HepG2 (cell line): ENCODE results near the gene NAA16. TPM values are rescaled to one million over a fixed set of nuclear protein-coding genes. Genes with fewer than 3 reads are reported as not detected.
A peak's percentile ranks its signal among the peaks of the same experiment; 100 is the strongest.

Experiments
- ATF2 ChIP-seq: sonication (generic); formaldehyde crosslinking; IDR thresholded peaks from 2 replicates; pipeline ENCODE4 v1.4.0; 2020; ENCODE audit warnings: missing genetic modification reagents
- CEBPB ChIP-seq: IDR thresholded peaks from 2 replicates; pipeline ENCODE4 v1.6.1; 2011; ENCODE audit warnings: low read depth, low read length, improper control_type of control experiment, borderline replicate concordance
- DDIT3 ChIP-seq: sonication (generic); formaldehyde crosslinking; IDR thresholded peaks from 2 replicates; pipeline ENCODE4 v1.4.0; 2020; ENCODE audit warnings: mild to moderate bottlenecking, missing genetic modification reagents
- HDAC1 ChIP-seq: sonication (generic); formaldehyde crosslinking; IDR thresholded peaks from 2 replicates; pipeline ENCODE4 v1.5.1; 2020; ENCODE audit warnings: mild to moderate bottlenecking, missing genetic modification reagents
- KDM5A ChIP-seq: fragments of 200-600 bp; sonication (generic); IDR thresholded peaks from 2 replicates; pipeline ENCODE4 v1.7.0; 2018; ENCODE audit warnings: antibody characterized with exemption, mild to moderate bottlenecking, low read length, borderline replicate concordance
- MXD4 ChIP-seq: IDR thresholded peaks from 2 replicates; pipeline ENCODE4 v1.6.1; 2016; ENCODE audit warnings: mild to moderate bottlenecking, missing biosample characterization, missing genetic modification reagents
- NFE2L1 ChIP-seq: sonication (generic); formaldehyde crosslinking; IDR thresholded peaks from 2 replicates; pipeline ENCODE4 v1.4.0; 2020; ENCODE audit warnings: missing genetic modification reagents, mild to moderate bottlenecking, borderline replicate concordance
- PATZ1 ChIP-seq: sonication (generic); formaldehyde crosslinking; IDR thresholded peaks from 2 replicates; pipeline ENCODE4 v1.4.0; 2020; ENCODE audit warnings: missing genetic modification reagents
- PHF20 ChIP-seq: sonication (generic); formaldehyde crosslinking; IDR thresholded peaks from 2 replicates; pipeline ENCODE4 v1.5.0; 2020; ENCODE audit warnings: mild to moderate bottlenecking, missing genetic modification reagents
- POLR2A ChIP-seq, 2 experiments: IDR thresholded peaks; 2 replicates each; pipeline ENCODE4 v1.6.1; 2011; ENCODE audit warnings: low read depth in 2 of 2, low read length in 2 of 2, mild to moderate bottlenecking in 1 of 2, moderate library complexity in 1 of 2; ENCODE audit not compliant: insufficient read depth in 1 of 2
- RARA ChIP-seq: IDR thresholded peaks from 2 replicates; pipeline ENCODE4 v1.6.1; 2016; ENCODE audit warnings: missing genetic modification reagents, missing compliant biosample characterization
- RFX1 ChIP-seq: fragments of 450-650 bp; IDR thresholded peaks from 2 replicates; pipeline ENCODE4 v1.6.1; 2017
- RNF2 ChIP-seq: fragments of 450-650 bp; conservative IDR thresholded peaks from 2 replicates; pipeline ENCODE4 v1.6.1; 2016; ENCODE audit warnings: low read depth
- SAP130 ChIP-seq: IDR thresholded peaks from 2 replicates; pipeline ENCODE4 v1.6.1; 2016; ENCODE audit warnings: low read depth
- SP140L ChIP-seq: sonication (generic); formaldehyde crosslinking; IDR thresholded peaks from 2 replicates; pipeline ENCODE4 v1.4.0; 2020; ENCODE audit warnings: missing genetic modification reagents, borderline replicate concordance
- THAP11 ChIP-seq: IDR thresholded peaks from 2 replicates; pipeline ENCODE4 v1.6.1; 2016; ENCODE audit warnings: missing biosample characterization, missing genetic modification reagents
- ZBTB38 ChIP-seq: sonication (generic); formaldehyde crosslinking; IDR thresholded peaks from 2 replicates; pipeline ENCODE4 v1.5.1; 2020; ENCODE audit warnings: mild to moderate bottlenecking, missing genetic modification reagents
- ZFAT ChIP-seq: sonication (generic); formaldehyde crosslinking; conservative IDR thresholded peaks from 2 replicates; pipeline ENCODE4 v1.8.1; 2023; ENCODE audit warnings: missing genetic modification reagents, inconsistent platforms
- ZFP1 ChIP-seq: IDR thresholded peaks from 2 replicates; pipeline ENCODE4 v1.6.1; 2016
- ZFP36L1 ChIP-seq: sonication (generic); formaldehyde crosslinking; IDR thresholded peaks from 2 replicates; pipeline ENCODE4 v1.8.0; 2022; ENCODE audit warnings: mild to moderate bottlenecking, missing genetic modification reagents, moderate library complexity
- ZFX ChIP-seq: sonication (generic); formaldehyde crosslinking; IDR thresholded peaks from 2 replicates; pipeline ENCODE4 v1.4.0; 2020; ENCODE audit warnings: mild to moderate bottlenecking, low read depth, missing genetic modification reagents, moderate library complexity
- ZNF33A ChIP-seq: sonication (generic); formaldehyde crosslinking; IDR thresholded peaks from 2 replicates; pipeline ENCODE4 v1.5.1; 2020; ENCODE audit warnings: missing genetic modification reagents, mild to moderate bottlenecking, moderate library complexity, borderline replicate concordance
- ZNF343 ChIP-seq: sonication (generic); formaldehyde crosslinking; IDR thresholded peaks from 2 replicates; pipeline ENCODE4 v1.4.0; 2020; ENCODE audit warnings: mild to moderate bottlenecking, missing genetic modification reagents
- ZNF737 ChIP-seq: sonication (generic); formaldehyde crosslinking; IDR thresholded peaks from 2 replicates; pipeline ENCODE4 v1.5.0; 2020; ENCODE audit warnings: missing genetic modification reagents, mild to moderate bottlenecking, borderline replicate concordance
- ZNF761 ChIP-seq: sonication (generic); formaldehyde crosslinking; conservative IDR thresholded peaks from 2 replicates; pipeline ENCODE4 v1.4.0; 2020; ENCODE audit warnings: mild to moderate bottlenecking, missing genetic modification reagents
- ZNF776 ChIP-seq: sonication (generic); formaldehyde crosslinking; IDR thresholded peaks from 2 replicates; pipeline ENCODE4 v1.4.0; 2020; ENCODE audit warnings: mild to moderate bottlenecking, missing genetic modification reagents
- ZNF777 ChIP-seq: sonication (generic); formaldehyde crosslinking; IDR thresholded peaks from 2 replicates; pipeline ENCODE4 v1.4.0; 2020; ENCODE audit warnings: missing genetic modification reagents
- ZNF781 ChIP-seq: sonication (generic); formaldehyde crosslinking; IDR thresholded peaks from 2 replicates; pipeline ENCODE4 v1.5.1; 2020; ENCODE audit warnings: borderline replicate concordance, mild to moderate bottlenecking, missing genetic modification reagents; ENCODE audit errors: not compliant biosample characterization
- polyA plus RNA-seq, 8 experiments: library from polyadenylated mRNA; depleted of rRNA in 3 of 8; stranded (reverse) in 7 of 8; unstranded in 1 of 8; fragments of >200 nt; fragmentation: Illumina TruSeq in 4 of 8; extraction: Trizol in 4 of 8; gene quantifications; 2 replicates each; pipeline versions ENCODE4 v1.2.1 to v1.2.3, GENCODE V29; 2011 to 2016; ENCODE audit warnings: low read depth in 4 of 8, missing spikeins in 1 of 8, mixed read lengths in 1 of 8; ENCODE audit not compliant: insufficient read depth in 1 of 8
- total RNA-seq, 5 experiments: library from RNA; depleted of rRNA; stranded (reverse); fragments of >200 nt; fragmentation: Illumina TruSeq; extraction: Trizol; gene quantifications; 2 replicates each; pipeline ENCODE4 v1.2.3, GENCODE V29; 2016; ENCODE audit warnings: low read depth in 1 of 5

NAA16 gene
- total and polyA plus RNA-seq, 2 of the 13 experiments (the other 11 are each of a cell fraction or from before 2014, with no cell fraction given), result 9.2 to 15.1 TPM

GRCh38 chr13:41289463-41289881, 21.6 kb upstream of the NAA16 start (continued):
- TF ChIP-seq PHF20 (CRISPR knock-in tag) (no peak), ZFX (0 out of 2 replicates have a peak, but pooled peaks have one; percentile 29), ZNF761 (0 out of 2 replicates have a peak, but pooled peaks have one; percentile 45), ZNF776 (CRISPR knock-in tag) (no peak), THAP11 (peak; percentile 61; the same call in 1 of the 2 replicates), RNF2 (0 out of 2 replicates have a peak, but pooled peaks have one; percentile 29), ZNF343 (CRISPR knock-in tag) (no peak), NFE2L1 (CRISPR knock-in tag) (no peak), ZBTB38 (CRISPR knock-in tag) (no peak), CEBPB (peak; percentile 98), ZNF33A (CRISPR knock-in tag) (no peak), PATZ1 (CRISPR knock-in tag) (no peak), ZNF737 (CRISPR knock-in tag) (no peak), ZFP1 (peak; percentile 99), SP140L (CRISPR knock-in tag) (no peak), MXD4 (CRISPR knock-in tag) (no peak), ATF2 (CRISPR knock-in tag) (no peak), ZFP36L1 (CRISPR knock-in tag) (0 out of 2 replicates have a peak, but pooled peaks have one; percentile 46), RARA (peak; percentile 91), DDIT3 (CRISPR knock-in tag) (no peak), KDM5A (no peak), POLR2A (IDR thresholded peaks at IDR 0.05; ENCODE audit: insufficient read depth in 1 of 2, low read depth in 2 of 2, low read length in 2 of 2) (no peak), HDAC1 (peak; percentile 88), ZNF781 (CRISPR knock-in tag) (no peak), ZNF777 (CRISPR knock-in tag) (no peak), RFX1 (peak; percentile 82), ZFAT (no peak), SAP130 (CRISPR knock-in tag) (peak; percentile 83)
